Measurements from ENCODE around the gene PNP. TPM values are rescaled to one million over a fixed set of nuclear protein-coding genes. Genes with fewer than 3 reads are reported as not detected.

Gene PNP
- total and polyA plus RNA-seq, 2 of the 8 experiments (the other 6 are each of a cell fraction or from before 2014, with no cell fraction given), result 108 to 130 TPM

- TF ChIP-seq SUZ12 (IDR thresholded peaks at IDR 0.05; ENCODE audit: low read length), result no peak
- TF ChIP-seq HDAC6 (IDR thresholded peaks at IDR 0.05; ENCODE audit: low read depth, low read length), result no peak
- TF ChIP-seq BCL11A (IDR thresholded peaks at IDR 0.05; ENCODE audit: low read depth in 2 of 2, low read length in 2 of 2), result no peak
Measured at GRCh38 chr14:20501346-20501745, 32.1 kb downstream of the PNP start (continued).
